ENCODE results near the gene CTRB1. TPM values are rescaled to one million over a fixed set of nuclear protein-coding genes. Genes with fewer than 3 reads are reported as not detected.

CTRB1 gene
- not detected for total RNA-seq

DNA sequence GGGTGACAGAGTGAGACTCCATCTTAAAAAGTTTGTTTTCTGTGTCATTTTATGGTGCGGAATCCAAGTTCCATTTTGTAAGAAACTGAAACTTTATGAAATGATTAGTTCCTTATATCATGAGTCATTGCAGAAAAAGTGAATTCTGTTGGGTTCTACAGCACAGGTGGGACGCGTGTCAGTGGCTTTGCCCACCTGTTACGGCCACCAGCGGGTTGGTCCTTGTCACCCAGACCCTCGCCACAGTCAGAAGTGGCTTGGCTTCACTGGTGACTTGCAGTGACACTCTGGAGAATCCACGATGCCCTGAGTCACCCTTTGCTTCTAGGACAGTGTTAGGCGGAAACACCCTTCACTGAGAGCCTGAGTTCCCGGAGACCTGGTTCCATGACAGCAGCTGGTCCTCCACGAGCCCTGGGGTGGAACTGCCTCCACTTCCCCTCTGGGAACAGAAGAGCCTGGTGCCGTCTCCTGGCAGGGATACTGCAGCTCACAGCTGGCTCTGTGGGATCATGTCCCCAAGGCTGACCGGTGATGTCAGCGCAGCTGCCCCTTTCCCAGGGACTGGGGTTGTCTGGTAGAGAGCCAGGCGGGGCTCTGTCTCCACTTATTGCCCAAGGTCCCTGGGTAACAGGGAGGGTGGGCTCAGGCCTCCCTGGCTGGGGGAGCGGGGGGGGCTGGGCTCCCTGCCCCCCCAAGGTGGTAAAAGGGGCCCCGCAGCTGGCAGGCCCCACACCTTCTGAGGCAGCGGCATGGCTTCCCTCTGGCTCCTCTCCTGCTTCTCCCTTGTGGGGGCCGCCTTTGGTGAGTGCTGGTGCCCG lies at the start of gene CTRB1:
TSS of gene CTRB1 (plus strand) at position 733 of the 821 bp plus-strand sequence. CDS start at position 753, 20 bp downstream.
- TF ChIP-seq, protein P1, sequence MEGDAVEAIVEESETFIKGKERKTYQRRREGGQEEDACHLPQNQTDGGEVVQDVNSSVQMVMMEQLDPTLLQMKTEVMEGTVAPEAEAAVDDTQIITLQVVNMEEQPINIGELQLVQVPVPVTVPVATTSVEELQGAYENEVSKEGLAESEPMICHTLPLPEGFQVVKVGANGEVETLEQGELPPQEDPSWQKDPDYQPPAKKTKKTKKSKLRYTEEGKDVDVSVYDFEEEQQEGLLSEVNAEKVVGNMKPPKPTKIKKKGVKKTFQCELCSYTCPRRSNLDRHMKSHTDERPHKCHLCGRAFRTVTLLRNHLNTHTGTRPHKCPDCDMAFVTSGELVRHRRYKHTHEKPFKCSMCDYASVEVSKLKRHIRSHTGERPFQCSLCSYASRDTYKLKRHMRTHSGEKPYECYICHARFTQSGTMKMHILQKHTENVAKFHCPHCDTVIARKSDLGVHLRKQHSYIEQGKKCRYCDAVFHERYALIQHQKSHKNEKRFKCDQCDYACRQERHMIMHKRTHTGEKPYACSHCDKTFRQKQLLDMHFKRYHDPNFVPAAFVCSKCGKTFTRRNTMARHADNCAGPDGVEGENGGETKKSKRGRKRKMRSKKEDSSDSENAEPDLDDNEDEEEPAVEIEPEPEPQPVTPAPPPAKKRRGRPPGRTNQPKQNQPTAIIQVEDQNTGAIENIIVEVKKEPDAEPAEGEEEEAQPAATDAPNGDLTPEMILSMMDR (IDR thresholded peaks at IDR 0.05; ENCODE audit: low read depth), result no peak

DNA sequence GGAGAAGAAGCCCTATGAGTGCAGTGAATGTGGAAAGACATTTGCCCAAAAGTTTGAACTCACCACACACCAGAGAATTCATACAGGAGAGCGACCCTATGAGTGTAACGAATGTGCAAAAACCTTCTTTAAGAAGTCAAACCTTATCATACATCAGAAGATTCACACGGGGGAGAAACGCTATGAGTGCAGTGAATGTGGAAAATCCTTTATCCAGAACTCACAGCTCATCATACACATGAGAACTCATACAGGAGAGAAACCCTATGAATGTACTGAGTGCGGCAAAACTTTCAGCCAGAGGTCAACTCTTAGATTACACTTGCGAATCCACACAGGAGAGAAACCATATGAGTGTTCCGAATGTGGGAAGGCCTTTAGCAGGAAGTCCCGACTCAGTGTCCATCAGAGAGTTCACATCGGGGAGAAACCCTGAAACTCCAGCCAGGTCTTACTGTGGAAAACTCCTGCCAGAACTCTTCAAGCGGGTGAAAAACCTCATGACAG lies 48.8 kb upstream of the CTRB1 start:
- TF ChIP-seq, protein P1 (IDR thresholded peaks at IDR 0.05; ENCODE audit: low read depth), result no peak

DNA sequence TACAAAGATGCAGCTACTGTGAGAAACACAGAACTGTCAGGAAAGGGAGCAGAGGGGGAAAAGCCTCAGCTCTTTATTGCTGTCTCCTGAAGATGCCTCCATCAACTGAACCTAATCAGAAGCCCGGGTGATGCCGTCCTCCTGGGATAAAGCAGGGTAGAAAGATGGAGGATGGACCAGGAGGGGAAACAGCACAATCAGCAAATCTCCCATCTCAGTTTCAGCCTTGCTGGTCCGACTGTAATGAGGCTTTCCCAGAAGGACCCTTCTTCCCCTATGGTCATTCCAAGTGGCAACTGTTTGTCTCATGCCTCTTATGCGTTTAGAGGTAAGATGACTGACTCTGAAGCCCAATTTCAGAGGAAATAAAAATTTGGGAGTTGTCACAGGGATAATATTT lies 46.2 kb upstream of the CTRB1 start:
- TF ChIP-seq, protein P1 (IDR thresholded peaks at IDR 0.05; ENCODE audit: low read depth), result no peak

DNA sequence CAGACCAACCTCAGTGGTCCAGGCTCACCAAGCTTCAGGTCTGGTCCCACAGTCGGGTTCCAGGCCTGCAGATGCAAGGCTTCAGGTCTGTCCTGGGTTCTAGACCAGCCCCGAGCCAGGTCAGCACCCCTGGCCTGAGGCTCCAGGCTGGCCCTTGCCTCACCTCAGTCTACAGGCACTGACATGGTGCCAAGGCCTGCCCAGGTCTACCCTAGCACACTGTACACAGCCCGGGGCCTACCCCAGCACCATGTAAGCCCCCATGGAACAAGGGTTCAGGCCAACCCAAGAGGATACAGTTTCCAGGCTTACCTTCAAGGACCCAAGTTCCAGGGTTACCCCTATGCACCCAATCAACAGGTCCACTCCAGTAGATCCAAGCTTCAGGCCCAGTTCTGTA lies 43.7 kb upstream of the CTRB1 start:
- TF ChIP-seq, protein P1 (IDR thresholded peaks at IDR 0.05; ENCODE audit: low read depth), result no peak

DNA sequence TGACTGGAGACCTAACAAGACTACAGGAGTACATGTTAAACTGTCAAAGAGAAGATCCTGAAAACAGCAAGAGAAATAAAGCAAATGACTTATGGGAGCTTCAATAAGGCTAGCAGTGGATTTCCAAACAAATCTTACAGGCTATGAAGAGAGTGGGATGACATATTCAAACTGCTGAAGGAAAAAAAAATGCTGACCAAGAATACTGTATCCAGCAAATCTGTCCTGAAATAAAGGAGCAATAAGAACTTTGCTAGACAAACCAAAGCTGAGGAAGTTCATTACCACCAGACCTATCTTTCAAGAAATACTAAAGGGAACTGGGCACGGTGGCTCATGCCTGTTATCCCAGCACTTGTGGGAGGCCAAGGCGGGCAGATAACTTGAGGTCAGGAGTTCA lies 41.9 kb upstream of the CTRB1 start:
- TF ChIP-seq, protein P1 (IDR thresholded peaks at IDR 0.05; ENCODE audit: low read depth), result no peak

DNA sequence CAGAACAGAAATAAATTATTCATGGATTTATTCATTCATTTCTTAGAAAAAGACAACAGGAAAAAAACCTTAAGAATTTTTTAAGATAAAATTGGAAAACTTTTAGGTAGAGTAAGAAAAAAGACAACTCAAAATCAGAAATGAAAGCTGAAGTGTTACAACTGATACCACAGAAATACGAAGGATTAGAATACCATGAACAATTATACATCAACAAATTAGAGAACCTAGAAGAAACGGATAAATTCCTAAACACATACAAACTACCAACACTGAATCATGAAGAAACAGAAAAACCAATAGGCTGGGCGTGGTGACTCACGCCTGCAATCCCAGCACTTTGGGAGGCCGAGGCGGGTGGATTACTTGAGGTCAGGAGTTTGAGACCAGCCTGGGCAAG lies 39.6 kb upstream of the CTRB1 start:
- TF ChIP-seq, protein P1 (IDR thresholded peaks at IDR 0.05; ENCODE audit: low read depth), result no peak

DNA sequence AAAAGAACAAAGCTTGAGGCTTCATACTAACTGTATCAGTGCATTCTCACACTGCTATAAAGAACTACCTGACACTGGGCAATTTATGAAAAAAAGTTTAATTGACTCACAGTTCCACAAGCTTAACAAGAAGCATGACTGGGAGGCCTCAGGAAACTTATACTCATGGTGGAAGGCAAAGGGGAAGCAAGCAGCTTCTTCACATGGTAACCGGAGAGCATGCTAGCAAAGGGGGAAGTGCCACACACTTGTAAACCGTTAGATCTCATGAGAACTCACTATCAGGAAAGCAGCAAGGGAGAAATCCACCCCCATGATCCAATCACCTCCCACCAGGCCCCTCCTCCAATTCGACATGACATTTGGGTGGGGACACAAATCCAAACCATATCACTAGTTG lies 37.2 kb upstream of the CTRB1 start:
- TF ChIP-seq, protein P1 (IDR thresholded peaks at IDR 0.05; ENCODE audit: low read depth), result no peak
